NCI-H2107 treated with DMSO at 0.1 percent for 48 hours (cell line): ENCODE measurements around the gene IRAK1.

Experiments used
- DNase-seq: peaks from one replicate; lab custom pipeline; 2025; ENCODE audit not compliant: unreplicated experiment; lab: John Stamatoyannopoulos, UW

Gene IRAK1

DNA sequence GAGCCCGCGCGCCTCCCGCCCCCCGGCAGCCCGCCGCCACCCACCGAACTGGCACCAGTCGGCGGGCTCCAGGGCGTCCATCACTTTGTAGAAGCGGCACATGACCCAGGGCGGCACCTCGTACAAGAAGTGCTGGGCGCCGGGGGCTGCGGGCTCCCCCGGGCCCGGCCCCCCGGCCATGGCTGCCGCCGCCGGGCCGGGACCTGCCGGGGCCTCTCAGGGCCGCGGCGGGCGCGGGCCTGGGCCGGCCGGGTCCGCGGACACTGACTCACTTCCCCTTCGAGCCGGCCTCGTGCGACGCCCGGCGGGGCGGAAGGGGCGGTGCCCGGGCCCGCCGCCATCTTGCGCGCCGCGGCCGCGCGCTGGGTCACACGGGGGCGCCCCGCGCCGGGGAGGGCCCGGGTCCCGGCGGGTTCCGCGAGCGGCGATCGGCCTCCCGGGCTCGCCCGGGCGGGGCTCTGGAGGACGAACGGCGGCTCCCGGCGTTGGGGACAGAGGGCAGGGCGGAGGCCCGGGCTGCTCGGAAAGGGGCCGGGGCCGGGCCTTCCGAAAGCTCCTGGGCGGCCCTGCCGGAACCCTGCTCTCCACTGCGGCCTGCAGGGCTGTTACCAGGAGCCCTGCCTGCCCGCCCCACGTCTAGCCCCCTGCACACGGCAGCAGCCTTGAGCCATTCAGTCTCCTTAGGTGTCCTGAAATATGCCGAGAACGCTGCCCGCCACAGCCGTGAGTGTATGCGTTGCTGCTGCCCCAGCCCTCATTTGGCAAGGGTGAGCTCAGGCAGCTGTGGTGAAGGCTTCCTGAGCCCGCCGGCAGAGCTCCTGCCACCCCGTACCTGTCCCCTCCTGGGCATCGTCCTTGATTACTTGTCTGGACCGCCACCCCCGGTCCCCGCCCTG is at the start of gene IRAK1:
IRAK1 (minus strand) TSS at position 270 of the 896 bp plus-strand sequence; CDS start at position 180, 90 bp downstream.
- no peak for DNase-seq

DNA sequence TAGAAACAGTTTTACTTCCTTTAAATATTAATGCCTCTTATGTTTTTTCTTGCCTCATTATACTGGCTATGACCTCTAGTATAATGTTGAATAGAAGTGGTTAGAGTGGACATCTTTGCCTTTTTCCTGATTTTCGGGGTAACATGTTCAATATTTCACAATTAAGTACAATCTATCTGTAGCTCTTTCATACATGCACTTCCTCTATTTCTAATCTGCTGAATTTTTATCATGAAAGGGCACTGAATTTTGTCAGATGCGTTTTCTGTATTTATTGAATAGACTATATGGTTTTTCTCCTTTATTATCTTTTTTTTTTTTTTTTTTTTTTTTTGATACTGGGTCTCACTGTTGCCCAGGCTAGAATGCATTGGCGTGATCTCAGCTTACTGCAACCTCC is 48.9 kb upstream of the IRAK1 start:
- no peak for DNase-seq

DNA sequence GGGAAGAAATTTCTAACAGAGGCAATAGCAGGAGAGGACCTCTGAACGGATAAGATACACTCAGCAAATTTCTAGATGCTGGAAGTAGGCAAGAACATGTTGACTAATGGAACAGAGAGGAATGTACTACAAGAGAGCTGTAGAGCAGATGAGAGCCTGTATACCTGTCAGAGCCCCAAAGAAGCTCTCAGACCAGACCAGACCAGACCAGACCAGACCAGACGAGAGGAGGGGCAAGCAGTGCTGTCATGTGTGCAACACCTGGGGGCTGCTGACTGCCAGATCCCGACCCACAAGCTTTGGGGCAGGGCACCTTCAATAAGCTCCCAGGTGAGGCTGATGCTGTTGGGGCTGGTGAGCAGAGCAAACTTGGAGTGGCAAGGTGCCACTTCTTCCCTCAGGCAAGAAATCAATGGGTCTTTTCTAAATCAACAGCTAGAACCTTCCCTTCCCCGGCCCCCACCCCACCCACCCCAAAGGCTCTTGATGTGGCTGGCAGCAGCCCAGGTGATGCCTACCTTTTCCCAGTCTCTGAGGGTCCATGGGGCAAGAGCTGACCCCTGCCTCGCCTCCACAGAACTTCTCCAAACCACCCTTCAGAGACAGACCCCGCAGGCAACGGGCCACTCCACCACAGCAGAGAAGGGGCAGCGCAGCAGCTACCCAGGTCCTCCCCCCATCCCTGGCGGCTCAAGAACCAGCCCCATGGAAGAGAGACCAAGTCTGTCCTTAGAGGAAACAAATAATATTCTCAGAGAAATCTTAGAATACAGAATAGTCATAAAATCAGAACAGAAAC is 45.1 kb upstream of the IRAK1 start:
- DNase-seq = no peak

DNA sequence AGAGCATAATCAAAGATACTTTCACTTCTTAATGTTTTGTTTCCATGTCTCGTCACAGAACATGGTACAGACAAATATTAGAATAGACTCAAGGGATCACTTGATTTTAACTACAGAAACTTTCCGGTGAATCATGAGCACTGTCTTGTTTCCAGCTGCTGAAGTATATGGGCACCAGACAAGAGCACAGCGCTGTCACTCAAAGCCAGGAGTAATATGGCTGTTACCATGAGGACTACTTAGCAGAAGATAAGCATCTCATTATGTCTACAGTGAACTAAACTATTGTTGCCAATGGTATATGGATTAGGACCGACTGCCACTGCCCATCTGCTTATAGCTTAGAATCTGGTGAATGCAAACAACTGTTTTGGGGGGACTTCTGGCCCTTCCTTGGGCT is 43.5 kb upstream of the IRAK1 start:
- no peak for DNase-seq

DNA sequence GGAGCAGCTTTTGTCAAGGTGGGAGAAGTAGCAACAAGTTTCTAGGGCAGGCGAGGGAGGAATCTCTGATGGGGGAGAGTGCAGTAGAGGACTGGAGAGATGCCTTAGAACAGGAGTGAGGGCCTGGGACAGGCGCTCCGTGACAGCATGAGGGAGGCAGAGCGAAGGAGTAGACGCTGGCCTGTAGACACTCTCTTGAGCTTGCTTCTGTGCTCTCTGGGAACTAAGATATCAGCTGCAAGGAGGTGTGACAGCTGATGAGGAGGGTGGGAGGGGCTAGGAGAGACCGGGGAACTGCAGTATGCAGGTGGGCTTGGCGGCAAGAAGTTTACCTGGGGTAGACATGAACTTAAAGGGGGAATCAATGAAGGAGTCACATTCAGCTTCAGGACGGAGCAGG is 42.1 kb upstream of the IRAK1 start:
- no peak for DNase-seq

DNA sequence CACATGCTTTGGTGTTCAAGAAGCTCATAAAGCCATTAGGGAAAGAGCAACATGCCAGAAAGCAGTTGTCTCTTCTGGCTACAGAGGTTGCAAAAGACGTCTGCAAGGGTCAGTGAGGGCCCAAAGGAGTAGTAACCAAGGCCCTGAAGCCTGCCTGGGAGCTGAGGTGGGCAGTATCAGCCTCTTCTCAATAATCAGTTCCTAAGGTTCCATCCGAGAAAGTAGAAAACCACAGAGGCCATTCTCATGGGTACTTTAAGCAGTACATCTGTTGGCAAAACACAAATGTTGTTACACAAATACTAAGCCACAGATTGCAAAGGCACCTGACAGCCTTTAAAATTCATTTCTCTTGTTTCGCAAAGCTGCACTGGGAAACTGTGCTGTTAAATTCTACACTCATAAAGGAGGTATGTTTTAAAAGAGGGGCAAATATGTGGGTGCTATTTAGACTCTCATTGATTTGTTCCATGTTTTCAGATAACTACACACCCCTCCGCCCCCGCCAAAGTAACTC is 40.1 kb upstream of the IRAK1 start:
- no peak for DNase-seq

DNA sequence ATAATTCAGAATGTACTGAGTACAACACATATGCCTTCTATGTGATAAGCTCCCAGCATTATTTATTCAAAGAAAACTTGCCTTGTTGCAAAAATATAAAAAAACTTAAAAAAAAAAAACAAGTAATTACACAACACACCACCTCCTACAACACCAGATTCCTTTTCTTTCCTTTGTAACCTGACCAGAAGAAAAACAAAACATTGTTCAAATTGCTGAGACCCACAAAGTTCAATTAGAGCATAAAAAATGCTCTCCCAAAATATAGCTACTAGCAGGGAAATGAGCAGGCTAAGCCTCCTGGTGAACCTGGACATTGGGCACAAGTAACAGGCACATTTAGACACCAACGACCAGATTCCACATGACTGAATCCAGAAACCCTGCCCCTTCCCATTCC is 39.5 kb upstream of the IRAK1 start:
- no peak for DNase-seq

DNA sequence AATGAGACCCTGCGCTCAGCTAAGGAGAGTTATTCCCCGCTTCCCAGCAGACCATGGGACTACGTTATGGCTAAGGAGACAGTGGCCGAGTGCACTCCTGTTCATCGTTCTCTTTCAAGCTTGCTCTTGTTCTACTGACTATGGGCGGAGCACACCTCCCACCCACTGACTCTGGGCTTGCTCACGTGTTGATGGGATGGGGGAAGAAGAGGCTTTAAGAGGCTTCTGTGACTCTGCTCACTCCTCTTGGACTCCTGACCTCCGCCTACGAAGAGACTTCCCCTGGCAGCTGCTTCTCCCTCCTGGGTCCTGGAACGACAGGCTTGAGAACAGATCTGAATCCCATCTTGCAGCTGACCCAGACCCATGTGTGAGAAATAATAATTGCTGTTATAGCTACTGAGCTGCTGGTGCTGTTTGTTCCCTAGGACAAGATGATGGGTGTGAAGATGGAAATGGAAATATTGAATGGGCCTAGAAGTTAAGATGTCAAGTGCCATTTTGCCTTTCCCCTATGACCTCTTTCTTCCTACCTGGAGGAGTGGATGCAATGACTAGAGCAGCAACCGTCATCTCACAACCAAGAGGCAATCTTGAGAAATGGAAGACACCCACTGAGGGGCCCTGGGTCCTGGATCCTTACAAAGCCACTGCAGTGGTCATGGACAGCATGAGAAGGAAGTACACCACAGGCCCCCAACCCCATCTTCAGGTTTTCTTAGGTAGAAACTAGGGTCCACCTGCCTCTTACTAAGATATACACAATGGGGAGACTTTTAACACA is 38.7 kb upstream of the IRAK1 start:
- no peak for DNase-seq

DNA sequence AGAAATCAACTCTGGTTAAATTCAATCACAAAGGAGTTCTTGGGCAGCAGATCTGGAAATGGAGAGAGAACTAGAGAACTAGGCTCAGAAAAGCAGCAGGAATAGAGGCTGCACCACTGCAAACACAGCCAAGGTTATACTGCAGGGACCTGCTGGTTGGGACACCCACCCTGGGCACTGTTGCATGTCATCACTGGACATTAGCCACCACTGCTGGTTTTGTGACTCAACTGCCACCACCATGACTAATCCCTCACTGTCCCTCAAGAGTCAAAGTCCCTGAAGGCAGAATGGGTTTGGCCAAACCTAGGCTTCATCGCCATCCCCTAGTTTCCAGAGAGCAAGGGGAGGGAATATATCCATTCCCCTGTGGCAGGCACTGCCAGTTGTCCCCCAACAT is 38.1 kb upstream of the IRAK1 start:
- no peak for DNase-seq

DNA sequence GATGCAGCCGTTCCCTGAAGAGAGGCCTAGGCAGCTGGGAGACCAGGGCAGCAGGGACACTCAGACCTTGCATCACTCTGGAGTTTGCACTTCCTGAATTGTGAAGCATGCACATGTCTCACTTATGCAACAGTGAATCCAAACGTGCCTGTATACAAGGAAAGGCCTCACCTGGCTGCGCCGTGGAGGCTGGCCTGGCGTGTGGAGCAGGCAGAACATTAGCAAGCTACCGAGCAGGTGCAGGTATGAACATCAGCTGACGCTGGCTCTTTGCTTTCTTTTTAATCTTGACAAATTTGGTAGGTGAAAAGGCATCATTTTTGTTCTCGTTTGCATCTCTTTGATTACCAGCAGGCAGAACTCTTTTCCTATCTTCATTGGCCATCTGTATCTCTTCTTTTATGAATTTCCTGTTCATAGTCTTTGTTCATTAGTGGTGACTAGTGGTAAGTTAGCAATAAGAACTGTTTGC is 37.1 kb upstream of the IRAK1 start:
- DNase-seq = peak; percentile 56

DNA sequence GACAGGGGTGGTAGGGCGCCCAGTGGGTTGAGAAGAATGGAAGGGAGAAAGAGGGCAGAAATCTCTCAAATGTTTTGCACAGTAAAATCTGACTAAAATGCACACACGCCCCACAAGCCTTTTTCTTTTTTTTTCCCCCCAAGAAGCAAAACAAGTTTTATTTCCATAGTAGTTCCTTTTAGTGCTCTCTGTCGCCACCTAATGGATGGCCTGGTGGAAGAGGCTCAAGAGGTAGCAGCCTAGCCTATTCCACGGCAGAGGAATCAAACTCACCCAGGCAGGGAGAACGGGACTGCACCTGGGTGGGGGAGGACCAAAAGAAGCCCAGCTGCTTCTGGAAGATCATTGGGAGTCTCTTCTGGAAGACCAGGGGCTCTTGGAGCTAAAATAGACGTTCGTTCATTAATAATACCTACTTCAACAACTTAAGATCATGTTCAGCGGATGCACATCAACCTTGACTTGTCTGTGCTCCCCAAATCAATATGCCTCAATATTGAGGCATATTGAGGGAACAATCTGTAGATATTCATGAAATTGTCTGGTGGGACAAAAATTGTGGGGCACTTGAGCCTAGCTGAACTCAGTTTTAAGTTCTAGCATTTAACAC is 31.6 kb upstream of the IRAK1 start:
- DNase-seq = peak; percentile 46

DNA sequence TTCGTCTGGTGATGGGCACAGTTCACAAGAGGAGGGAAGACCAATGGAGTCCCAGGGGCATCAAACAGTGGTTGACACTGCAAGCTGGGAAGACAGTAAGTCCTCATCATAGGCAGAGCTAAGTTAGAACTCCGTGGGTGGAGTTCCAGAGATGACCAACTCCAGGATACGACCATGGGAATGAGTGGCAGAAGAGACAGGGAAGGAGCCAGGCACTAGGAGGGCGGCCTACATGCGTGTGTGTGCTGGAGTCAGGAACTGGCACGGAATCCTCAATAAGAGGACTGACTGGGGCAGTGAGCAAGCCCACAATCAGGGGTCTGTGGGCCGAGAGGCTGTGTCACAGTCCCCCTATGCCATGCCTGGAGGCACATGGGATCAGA is 30.4 kb upstream of the IRAK1 start:
- DNase-seq = no peak

DNA sequence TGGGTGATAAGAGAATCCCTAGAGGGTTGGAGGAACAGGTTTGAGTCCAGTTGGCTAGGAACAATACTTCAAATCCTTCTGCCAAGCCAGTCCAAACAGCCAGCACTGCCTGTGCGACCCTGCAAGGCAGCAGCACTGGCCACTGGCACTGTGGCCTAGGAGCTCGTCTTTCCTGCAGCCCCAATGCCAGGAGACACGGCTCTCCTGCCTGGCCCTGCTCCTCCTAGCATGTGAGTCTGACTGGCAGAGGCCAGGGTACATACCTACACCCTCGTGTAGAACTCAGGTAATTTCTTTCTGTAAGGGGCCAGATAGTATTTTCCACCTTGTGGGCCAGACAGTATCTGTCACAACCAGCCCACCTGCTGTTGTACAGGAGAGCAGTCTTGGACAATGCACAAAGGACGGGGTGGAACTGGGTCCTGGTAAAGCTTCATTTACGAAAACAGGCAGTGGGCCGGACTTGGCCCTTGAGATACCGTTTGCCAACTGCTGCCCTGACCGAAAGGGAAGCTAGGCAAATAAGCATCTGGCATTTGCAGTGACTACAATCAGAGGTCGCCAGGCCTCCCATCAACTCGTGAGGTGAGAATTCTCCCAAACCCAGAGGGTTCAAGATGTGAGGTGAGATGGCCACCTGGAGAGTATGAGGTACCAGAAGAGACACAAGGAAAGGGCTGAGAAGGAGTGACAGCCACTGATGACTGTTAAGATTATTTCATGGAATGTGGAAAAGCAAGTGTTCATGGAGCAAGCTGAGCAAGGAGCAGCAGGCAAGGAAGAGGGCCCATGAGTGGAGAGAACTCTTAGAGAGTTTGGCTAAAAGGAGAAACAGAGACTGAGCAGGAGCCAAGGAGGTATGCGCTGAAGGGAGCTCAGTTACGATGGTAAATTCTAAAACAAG is 29.8 kb upstream of the IRAK1 start:
- DNase-seq = no peak

DNA sequence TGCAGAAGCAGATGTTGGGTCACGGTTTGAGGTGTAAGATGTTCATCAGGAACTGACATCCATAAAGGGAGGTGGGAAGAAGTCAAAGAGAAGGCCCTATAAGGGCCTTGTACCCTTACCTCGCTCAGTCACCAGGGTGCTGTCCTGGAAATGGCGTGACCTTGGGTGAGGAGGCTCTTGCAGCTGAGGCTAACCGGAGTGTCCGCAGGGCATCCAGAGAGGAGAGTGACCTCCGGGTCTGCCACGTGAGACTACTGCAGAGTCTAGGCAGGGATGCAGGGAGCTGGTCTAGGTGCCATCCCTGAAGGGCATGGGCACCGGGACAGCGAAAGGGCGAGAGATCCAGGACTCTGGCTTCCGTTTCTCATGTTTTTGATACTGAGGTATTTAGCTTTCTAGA is 28.7 kb upstream of the IRAK1 start:
- DNase-seq = no peak

DNA sequence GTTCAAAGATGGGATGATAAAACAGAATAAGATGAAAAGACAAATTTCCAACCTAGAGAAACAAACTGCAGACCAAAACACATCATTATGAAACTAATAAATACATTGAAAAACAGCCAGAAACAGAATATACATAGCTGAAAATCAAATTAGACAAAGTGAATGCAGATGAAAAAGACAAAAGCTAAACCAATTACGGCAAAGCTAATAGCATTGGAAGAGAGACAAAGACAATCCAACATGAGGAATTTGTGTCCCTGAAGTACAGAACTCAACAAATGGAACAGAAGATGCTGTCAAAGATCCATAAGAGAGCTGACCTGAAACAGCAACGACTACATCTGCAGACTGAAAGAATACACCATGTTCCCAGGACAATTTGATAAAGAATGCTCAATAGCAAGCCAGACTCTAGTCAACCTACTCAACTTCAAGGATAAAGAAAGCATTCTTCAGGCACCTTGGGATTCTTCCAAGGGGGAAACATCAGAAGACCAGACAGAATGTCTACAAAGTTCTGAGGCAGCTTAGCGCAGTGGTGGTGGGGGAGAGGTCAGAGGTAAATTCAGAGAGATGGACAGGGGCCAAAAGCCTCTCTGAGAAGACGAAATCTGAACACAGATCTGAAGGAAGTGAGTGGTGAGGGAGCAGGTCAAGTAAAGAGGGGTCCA is 27.4 kb upstream of the IRAK1 start:
- no peak for DNase-seq

DNA sequence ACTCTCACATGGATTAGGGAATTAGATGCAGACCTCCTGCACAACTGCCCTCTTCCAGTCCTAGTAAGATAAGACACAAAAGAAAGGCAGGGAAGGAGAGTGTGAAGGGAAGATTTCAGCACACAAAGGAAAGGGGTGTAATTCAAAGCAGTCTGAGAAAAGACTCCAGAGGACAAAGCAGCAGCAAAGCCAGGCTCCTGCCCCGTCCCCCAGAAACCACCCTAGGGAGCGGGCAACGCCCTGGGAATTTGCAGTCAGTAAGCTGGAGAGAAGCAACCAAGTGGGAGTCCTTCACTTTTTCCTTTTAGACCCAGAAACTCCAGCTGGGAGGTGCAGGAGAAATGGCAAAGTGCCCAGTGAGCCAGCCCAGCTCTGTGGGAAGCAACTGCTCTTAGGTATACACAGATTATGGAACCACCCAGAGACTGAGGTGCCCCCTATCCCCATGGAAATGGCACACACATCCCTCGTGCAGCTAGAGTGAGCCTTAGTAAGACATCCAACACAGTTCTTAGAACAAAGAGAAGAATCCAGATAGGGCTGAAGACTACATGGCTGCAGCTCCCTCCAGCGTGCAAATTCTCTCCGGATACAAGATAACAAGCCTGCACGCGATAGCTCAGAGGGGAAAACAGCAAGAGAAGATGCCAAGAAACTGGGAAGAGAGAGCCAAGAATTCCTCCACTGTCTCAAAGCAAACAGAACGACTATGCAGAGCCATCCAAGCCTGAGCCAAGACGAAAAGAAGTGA is 26.5 kb upstream of the IRAK1 start:
- peak; percentile 18 for DNase-seq

DNA sequence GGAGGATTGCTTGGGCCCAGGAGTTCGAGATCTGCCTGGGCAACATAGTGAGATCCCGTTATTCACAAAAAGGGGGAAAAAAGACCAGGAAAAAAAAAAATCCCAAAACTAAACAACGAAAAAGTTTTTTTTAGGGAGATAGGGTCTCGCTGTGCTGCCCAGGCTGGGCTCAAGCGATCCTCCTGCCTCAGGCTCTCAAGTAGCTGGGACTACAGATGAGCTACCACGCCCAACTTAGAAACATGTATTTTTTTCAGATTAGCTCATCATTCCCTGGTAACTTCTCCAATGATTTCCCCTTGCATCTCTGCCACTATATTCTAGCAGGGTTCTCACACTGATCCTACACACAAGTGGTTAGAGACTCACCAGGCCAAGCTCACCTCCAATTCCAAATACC is 24.4 kb upstream of the IRAK1 start:
- no peak for DNase-seq

DNA sequence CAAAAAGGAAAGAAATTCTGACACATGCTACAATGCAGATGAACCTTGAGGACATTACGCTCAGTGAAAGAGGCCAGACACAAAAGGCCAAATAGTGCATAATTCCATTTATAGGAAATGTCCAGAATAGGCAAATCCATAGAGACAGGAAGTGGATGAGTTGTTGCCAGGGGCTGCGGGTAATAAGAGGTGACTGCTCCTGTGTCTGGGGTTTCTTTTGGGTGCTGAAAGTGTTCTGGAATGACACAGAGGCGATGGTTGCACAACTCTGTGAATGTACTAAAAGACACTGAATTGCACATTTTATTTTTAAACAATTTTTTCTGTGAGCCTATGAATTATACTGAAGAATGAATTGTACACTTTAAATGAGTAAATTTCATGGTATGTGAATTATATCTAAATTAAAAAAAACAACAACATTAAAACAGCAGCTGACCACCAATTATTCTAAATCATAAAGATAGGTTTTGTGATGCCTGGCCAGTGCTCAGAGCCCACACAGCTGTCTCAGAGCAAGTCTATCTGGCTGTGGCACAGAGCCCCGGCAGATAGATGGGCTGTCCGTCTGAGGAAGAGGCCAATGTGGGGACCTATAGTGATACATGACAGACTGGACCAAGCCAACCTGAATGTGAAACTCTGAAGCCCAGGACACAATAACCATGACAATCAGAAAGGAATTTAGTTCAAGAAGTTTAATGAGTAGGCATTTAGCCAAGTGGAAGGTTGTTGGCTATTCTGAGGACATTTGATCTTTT is 23.5 kb upstream of the IRAK1 start:
- no peak for DNase-seq
